Colon (tissue), 2 donors: ENCODE data around the gene ARHGEF28.

Experiments used
- FAIRE-seq: peaks from 2 replicates; lab custom pipeline; 2012; peaks lifted over from hg19 to GRCh38; lab: Jason Lieb, UNC
- donor health status: control.
- donor health status: control.

The ARHGEF28 gene

DNA sequence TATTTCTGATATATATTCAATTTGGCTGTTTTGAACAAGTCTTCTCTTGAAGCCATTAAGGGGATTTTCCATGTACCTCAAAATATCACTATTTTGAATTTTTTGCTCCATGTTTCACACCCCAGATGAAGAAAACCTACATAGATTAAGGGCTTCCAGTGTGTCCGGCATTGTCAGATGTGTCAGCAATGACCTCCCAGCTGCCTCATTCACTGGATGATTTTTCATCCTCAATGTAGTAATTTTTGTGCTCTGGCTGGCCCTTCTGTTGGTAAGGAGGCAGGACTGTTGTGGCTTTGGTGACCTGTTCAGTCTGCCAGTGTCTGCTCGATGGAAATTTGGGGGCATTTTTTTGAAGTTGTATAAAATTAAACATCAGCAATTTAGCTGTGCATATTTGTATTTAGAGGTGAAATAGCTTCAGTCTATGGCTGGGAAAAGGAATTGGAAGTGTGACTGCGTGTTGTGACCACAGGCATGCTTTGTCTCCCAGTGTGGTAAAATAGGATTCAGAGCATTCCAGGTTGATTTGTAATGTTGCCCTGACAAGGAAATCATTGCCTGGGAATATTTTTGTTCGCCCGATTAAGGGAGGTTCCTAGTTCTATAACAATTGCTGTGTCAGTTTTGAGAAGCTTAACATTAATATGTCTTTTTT is 312.4 kb downstream of the ARHGEF28 start:
- FAIRE-seq: no peak

- no peak for FAIRE-seq
These were observed 312.9 kb downstream of the ARHGEF28 start for GRCh38 chr5:73938938-73939320.

DNA sequence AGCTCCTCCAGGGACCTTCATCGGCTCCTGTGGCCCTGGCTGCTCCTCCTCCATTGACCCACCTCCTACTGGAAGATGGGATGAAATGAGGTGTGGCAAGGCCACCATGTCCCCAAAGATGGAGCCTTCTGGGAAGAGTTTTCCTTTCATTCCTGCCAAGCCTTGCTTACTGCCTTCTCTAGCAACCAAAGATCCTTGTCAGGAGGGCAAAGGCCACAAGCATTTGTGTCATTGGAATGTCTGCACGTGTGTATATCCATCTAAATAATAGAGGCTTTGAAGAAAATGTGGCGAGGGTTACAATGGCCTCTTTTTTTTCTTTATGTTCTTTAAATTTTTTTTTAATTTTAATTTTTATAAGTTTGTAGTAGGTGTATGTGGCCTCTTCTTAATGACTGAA is 313.6 kb downstream of the ARHGEF28 start:
- FAIRE-seq: no peak

DNA sequence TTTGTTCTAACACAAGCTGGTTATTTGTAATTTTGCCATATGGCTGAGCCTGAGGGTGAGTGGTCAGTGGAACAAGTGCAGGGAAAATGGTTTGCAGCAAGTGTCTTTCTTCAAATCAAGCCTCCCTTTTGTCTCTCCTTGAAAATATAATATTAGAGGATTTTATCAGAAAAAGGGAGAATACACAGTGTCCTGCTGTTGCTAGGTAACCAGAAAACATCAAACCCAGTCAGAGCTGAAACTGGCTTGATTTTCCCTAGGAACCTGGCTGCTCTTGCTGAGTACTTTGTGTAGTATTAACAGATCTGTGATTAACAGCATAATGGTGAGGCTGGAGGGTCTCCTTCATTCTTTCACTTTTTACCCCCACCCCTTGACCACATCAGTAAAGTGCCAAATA is 314.0 kb downstream of the ARHGEF28 start:
- no peak for FAIRE-seq

DNA sequence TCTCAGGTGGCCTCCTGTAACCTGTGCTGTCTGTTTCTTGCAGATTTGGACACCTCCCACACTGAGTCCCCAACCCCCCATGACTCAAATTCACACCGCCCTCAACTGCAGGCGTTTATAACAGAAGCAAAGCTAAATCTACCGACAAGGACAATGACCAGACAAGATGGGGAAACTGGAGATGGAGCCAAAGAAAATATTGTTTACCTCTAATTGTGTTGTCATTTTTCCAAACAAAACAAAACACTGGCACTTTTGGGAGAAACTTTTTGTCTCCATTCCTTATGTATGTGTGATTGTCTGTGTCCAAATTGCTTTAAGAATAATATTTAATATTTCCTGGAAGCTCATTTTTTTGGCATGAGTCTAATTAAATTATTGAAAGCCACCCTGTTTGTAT is 314.8 kb downstream of the ARHGEF28 start:
- FAIRE-seq: no peak

DNA sequence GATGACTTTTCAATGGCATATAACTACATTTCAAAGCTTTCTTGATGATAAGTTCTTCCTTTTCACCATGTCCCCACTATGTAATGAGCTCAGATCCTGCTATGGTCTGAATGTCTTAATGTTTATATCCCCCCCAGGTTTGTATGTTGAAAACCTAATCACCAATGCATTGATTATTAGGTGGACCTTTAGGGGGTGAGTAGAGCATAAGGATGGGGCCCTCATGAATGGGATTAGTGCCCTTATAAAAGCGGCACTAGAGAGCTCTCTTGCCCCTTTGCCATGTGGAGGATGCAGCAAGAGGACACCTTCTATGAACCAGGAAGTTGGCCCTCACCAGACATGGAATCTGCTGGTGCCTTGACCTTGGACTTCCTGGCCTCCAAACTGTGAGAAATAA is 316.8 kb downstream of the ARHGEF28 start:
- FAIRE-seq: no peak

DNA sequence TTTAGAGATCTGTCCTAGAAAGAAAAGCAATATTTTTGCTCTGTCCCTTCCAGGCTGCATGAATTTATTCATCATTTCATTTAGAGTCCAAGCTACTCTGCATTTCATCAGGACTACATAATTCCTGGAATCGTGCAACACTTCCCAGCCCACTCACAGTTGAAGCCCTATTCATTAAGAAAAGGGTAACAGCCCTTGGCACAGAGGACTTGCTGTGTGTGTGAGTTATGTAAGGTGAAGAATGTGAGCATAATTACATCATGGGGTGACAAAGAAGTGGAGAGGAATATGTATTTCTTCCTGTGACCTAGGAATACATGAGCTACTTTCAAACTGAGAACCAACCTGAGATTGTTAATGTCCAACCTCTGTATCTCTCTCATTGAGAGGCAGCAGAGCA is 317.4 kb downstream of the ARHGEF28 start:
- FAIRE-seq: no peak

GRCh38 chr5:73944581-73944980 is 318.6 kb downstream of the ARHGEF28 start:
- no peak for FAIRE-seq

- FAIRE-seq: no peak
These were observed 319.5 kb downstream of the ARHGEF28 start for GRCh38 chr5:73945505-73945904.

DNA sequence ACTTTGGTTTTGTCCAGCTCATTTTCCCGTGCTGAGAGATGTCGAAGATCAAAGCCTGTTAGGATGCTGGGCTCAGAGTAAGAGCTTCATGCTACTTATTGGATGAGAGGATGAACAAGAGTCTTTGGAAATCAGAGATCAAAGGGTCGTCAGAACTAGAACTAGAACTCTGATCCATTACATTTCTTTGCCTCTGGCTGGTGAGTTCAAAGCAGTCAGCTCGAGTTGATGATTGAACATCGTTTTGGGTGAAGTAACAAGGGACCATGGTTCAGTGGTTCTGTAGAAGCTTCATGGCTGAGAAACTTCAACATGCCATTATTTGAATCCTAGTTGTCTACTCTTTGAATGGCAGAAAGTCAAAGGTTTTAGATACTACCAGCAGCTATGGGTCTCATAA is 320.3 kb downstream of the ARHGEF28 start:
- no peak for FAIRE-seq

GRCh38 chr5:73946919-73947602 is 321.1 kb downstream of the ARHGEF28 start:
- no peak for FAIRE-seq

- no peak for FAIRE-seq
These were observed 322.1 kb downstream of the ARHGEF28 start for GRCh38 chr5:73947906-73948640.

GRCh38 chr5:73948720-73949119 is 322.7 kb downstream of the ARHGEF28 start:
- FAIRE-seq: no peak

- FAIRE-seq: no peak
These were observed 324.5 kb downstream of the ARHGEF28 start for GRCh38 chr5:73950441-73950873.

DNA sequence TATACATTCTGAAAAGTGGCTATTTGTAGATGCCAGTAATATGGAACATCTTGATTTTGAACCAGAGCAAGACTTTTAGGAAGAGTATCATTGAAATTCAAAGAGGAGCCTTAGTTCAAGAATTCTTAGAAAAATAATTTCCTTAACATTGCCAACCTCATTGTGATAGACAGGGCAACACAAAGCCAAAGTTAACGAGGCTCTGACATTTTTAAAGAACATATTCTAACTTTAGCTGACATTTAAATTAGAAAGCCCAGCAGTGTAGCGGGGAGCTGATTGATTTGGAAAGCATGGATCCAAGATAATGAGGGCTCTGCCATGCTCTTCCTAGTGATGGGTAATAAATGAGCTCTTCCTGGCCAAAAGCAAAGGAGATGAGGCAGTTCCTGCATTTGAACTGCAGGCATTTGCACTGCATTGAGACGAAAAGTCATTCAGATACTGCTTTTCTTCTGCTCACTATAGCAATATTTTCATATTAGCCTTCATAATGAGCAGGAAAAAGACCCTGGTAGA is 325.0 kb downstream of the ARHGEF28 start:
- no peak for FAIRE-seq

- no peak for FAIRE-seq
These were observed 326.9 kb downstream of the ARHGEF28 start for GRCh38 chr5:73952872-73953271.

DNA sequence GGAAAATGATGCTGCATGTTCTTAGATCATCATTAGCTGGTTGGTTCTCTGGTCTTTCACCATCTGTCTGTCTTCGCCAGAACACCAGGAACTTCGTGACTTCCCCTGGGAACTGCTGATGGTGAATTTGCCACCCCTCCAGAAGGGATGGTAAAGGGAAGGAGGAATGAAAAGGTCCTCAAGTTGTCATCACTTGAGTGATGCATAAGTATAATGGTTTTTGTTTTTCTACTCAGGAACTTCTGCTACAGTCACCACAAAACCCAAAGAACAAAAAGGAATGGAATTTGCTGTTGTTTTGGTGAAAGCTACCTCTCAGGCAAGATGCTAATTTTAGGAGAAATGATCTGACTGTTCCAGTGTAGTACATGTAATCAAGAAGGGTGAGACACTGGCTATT is 328.4 kb downstream of the ARHGEF28 start:
- no peak for FAIRE-seq

DNA sequence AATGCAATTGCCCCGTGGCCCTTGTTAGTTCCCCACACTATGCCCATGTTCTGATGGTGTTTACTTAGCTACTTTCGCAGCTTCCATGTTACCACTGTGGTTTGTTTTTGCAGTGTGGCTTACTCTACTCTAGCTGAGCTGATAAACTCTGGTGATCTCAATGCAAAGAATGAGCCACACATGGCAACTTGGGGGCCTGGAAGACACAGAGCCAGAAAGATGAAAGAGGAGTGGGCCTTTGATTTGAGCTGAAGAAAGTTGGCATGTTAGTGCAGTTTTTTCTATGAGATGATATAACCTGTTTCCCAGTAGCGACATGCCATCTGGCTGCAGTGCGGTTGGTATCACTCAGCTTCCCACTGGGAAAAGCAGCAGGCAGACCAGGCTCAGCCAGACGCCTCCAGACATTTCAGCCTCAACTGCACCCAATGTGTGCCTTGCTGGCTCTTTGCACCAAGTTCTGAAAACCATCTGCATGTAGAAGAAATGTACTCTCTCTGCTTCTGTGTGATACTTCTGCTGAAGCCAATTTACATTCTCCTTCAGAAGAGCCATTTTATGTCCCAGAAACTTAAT is 329.4 kb downstream of the ARHGEF28 start:
- FAIRE-seq: no peak

GRCh38 chr5:73957397-73958001 is 331.5 kb downstream of the ARHGEF28 start:
- no peak for FAIRE-seq

GRCh38 chr5:73958037-73958436 is 332.0 kb downstream of the ARHGEF28 start:
- FAIRE-seq: no peak

- FAIRE-seq: no peak
These were observed 334.0 kb downstream of the ARHGEF28 start for GRCh38 chr5:73960023-73960422.

- FAIRE-seq: no peak
These were observed 334.4 kb downstream of the ARHGEF28 start for GRCh38 chr5:73960426-73960825.
